A549 treated with AZD9567 at 1 μM for 4 hours (cell line): Measurements from ENCODE around the gene TDRD1. TPM values are rescaled to one million over a fixed set of nuclear protein-coding genes. Genes with fewer than 3 reads are reported as not detected.

ENCODE experiments used
- total RNA-seq: library from RNA; stranded (reverse); fragments of 200-300 nt; extraction: Qiagen RNA extraction; gene quantifications from 5 replicates; pipeline ENCODE4 v1.2.3, GENCODE V29; 2022; ENCODE audit not compliant: insufficient read depth

The TDRD1 gene, protein sequence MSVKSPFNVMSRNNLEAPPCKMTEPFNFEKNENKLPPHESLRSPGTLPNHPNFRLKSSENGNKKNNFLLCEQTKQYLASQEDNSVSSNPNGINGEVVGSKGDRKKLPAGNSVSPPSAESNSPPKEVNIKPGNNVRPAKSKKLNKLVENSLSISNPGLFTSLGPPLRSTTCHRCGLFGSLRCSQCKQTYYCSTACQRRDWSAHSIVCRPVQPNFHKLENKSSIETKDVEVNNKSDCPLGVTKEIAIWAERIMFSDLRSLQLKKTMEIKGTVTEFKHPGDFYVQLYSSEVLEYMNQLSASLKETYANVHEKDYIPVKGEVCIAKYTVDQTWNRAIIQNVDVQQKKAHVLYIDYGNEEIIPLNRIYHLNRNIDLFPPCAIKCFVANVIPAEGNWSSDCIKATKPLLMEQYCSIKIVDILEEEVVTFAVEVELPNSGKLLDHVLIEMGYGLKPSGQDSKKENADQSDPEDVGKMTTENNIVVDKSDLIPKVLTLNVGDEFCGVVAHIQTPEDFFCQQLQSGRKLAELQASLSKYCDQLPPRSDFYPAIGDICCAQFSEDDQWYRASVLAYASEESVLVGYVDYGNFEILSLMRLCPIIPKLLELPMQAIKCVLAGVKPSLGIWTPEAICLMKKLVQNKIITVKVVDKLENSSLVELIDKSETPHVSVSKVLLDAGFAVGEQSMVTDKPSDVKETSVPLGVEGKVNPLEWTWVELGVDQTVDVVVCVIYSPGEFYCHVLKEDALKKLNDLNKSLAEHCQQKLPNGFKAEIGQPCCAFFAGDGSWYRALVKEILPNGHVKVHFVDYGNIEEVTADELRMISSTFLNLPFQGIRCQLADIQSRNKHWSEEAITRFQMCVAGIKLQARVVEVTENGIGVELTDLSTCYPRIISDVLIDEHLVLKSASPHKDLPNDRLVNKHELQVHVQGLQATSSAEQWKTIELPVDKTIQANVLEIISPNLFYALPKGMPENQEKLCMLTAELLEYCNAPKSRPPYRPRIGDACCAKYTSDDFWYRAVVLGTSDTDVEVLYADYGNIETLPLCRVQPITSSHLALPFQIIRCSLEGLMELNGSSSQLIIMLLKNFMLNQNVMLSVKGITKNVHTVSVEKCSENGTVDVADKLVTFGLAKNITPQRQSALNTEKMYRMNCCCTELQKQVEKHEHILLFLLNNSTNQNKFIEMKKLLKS
- total RNA-seq: not detected in 5 replicates

DNA sequence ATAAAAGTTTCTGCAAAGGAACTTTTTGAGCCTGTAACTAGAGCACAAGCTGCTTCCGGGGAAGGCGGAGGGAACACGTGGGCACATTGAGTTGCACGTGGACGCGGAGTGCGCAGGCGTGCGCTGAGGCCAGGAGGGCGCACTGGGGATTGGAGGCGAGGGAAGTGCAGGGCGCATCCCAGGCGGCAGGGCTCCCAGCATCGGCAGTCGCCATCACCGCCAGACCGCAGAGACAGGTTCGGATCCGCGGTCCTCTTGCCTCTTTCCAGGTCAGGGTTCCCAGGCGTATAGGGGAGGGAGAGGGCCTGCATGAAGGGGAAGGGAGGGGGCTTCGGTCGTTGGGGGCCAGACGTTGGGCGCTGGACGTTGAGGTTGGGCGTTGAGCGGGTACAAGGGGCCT is at the start of gene TDRD1:
Gene TDRD1, plus strand, starts transcription at position 206 of the 400 bp plus-strand sequence. CDS start 8,479 bp downstream, outside the sequence.

DNA sequence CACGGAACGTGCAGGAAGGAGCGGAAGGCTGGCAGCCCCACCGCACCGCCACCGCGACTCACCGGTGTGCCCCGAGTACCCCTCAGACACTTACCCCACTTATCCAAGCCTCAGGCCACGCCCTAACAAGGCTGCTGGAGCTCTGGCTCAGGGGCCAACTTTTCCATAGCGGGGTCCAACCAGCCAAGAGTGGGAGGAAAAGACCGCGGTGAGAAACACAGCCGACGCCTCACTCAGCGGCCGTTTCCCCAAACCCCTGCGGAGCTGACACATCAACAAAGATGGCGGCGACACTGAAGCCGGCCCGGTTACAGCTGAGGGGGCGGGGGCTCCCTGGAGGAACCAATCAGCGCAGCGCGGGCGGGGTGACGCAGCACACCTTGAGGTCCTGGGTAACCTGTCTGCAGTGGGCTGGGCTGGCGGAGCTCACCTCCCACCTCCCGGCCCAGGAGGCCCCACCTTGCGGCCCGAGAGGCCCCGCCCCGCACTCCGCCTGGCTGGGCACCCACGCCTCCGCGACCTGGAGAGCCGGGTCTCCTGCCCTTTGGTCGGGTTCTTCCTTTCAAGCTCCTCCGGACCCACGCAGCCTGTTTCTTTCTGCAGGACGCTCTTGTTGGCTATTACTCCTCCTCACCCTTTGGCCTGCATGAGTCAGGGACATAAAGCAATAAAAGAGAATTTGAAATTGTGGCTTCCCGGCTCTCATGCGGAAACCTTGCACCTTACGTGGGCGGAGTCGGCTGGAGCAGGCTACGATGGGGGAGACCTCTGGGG is 5.0 kb upstream of the TDRD1 start, which contains the start of gene CCDC186:
Gene CCDC186, minus strand, starts transcription at position 283 of the 774 bp plus-strand sequence. CDS start 10,935 bp downstream, outside the sequence.

DNA sequence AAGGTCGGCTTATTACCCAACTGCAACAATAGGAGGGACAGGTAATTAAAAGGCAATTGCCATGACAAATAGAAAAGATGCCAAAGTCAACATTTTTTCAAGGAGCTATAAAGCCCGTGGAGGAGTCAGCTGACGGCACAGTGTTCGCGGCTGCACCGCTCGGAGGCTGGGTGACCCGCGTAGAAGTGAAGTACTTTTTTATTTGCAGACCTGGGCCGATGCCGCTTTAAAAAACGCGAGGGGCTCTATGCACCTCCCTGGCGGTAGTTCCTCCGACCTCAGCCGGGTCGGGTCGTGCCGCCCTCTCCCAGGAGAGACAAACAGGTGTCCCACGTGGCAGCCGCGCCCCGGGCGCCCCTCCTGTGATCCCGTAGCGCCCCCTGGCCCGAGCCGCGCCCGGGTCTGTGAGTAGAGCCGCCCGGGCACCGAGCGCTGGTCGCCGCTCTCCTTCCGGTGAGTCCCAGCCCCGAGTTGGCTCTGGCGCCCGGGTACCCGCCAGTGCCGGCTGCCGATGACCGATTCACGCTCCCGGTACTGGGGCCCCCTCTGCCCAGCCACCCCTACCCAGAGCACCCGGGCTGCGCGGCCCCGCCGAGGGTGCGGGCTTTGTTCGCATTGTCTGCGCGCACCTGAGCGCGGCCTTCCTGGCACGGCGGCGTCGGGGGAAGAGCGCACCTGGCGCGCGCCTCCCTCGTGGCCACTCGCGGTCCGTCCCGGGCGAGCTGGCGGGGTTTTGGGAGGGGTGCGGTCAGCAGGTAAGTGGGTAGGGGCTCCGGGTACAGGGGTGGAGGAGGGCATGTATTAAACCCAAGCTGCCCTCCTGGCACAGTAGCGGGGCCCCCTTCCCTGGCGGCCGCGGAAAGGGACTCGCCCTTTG is 60.2 kb downstream of the TDRD1 start, which contains the start of gene VWA2:
Gene VWA2, plus strand, starts transcription at position 138 of the 877 bp plus-strand sequence. CDS start 9,460 bp downstream, outside the sequence.

Other genes starting within 250 kb of the TDRD1 start
- gene ADRB1, start 135.5 kb upstream of the TDRD1 start, total RNA-seq: 0.81 to 1.4 TPM (median 1.1 TPM) in 5 replicates
- gene CCDC186, start 5.2 kb upstream of the TDRD1 start, total RNA-seq: 3.8 to 6.1 TPM (median 5.9 TPM) in 5 replicates
- 0.02 TPM in 1 of 5 replicates, not detected in the others for gene VWA2, start 59.9 kb downstream of the TDRD1 start, total RNA-seq
- 17.0 to 22.1 TPM (median 20.7 TPM) in 5 replicates for gene AFAP1L2, start 225.1 kb downstream of the TDRD1 start, total RNA-seq